ENCODE results near the gene RTP3.

RTP3 gene

GRCh38 chr3:46498916-46499519 lies 1.2 kb downstream of the RTP3 start:
- no peaks in the 10 kb centered on the region for H3K79me2 ChIP-seq (ENCODE audit: control insufficient read depth, insufficient read depth, low read length, poor library complexity)
- no peaks in the 10 kb centered on the region for H3K36me3 ChIP-seq (ENCODE audit: control insufficient read depth in 1 of 2, insufficient read depth in 2 of 2, low read length in 2 of 2)
- no peaks in the 10 kb centered on the region for H3K27me3 ChIP-seq (ENCODE audit: insufficient read depth, low read length)
- no peak overlapping the region for H3K18ac ChIP-seq (ENCODE audit: low read length)
- H3K4ac ChIP-seq (ENCODE audit: low read depth, low read length): no peak overlapping the region
- WGBS (ENCODE audit: extremely low coverage, insufficient coverage, insufficient read length): no CpG with 5 or more reads among the region's 6 CpGs
- H3K27ac ChIP-seq (ENCODE audit: low read depth, low read length): no peak overlapping the region
- H4K8ac ChIP-seq (ENCODE audit: low read depth, low read length): no peak overlapping the region
- no peak overlapping the region for H3K23ac ChIP-seq (ENCODE audit: low read length)
- no peak overlapping the region for H3K9ac ChIP-seq (ENCODE audit: low read length)
- H2BK12ac ChIP-seq (ENCODE audit: low read length): peak overlapping the region; percentile 3
- no peak overlapping the region for H2BK120ac ChIP-seq (ENCODE audit: insufficient read depth, low read length, poor library complexity)
- H2BK5ac ChIP-seq (ENCODE audit: low read depth, low read length, poor library complexity): no peak overlapping the region
- H4K12ac ChIP-seq (ENCODE audit: low read depth, low read length): no peak overlapping the region
- peaks cover 8% of the 10 kb centered on the region for H3K79me1 ChIP-seq (ENCODE audit: low read length)
- H3K9me3 ChIP-seq (ENCODE audit: insufficient read depth, low read depth, low read length): no peaks in the 10 kb centered on the region
- peaks cover 6 to 13% of the 10 kb centered on the region in 2 experiments for H3K4me1 ChIP-seq (ENCODE audit: control insufficient read depth in 1 of 2, insufficient read depth in 2 of 2, low read length in 2 of 2)
- H3K4me2 ChIP-seq (ENCODE audit: low read length): no peak overlapping the region
- H3K4me3 ChIP-seq (ENCODE audit: low read depth, low read length): no peak overlapping the region
- DNase-seq: no peak
- H3K14ac ChIP-seq (ENCODE audit: low read length): peak overlapping the region; percentile 16
- H2AFZ ChIP-seq (ENCODE audit: insufficient read depth, low read length, poor library complexity): no peak overlapping the region
- H2AK5ac ChIP-seq (ENCODE audit: low read length): no peak overlapping the region
- H4K91ac ChIP-seq (ENCODE audit: low read depth, low read length): peak overlapping the region; percentile 5

DNA sequence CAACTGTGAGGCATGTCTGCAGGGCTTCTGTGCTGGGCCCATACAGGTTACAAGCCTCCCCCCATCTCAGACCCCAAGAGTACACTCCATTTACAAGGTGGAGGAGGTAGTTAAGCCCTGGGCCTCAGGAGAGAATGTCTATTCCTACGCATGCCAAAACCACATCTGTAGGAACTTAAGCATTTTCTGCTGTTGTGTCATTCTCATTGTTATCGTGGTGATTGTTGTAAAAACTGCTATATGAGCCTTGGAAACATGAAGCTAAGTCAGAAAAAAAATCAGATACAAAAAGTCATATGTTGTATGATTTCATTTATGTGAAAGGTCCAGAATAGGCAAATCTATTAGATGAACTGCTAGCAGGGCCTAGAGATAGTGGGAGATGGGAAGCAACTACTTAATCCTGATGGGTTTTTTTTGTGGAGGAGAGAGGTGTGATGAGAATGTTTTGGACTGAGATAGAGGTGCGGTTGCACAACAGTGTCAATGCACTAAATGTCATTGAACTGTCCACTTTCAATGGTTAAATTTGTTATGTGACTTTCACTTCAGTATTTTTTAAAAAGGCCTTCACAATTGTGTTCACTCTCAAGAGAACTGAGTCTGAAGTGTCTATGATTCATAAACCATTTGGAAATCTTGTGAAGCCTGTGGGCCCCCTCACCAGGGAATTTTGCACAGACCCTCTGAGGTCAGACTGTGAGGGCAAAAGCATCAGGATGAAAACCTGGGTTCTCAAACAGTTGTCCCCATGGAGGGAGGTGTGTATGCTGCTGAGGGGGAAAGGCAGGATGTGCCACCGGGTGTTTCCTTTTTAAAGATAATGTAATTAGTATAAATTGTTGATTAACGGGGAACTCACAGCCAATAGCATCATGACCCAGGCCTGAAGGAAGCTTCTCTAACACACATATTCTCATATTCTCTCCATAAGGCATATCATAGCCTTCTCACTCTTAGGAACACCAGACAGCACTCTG lies 3.2 kb downstream of the RTP3 start:
- Histone ChIP-seq H2BK5ac (ENCODE audit: low read depth, low read length, poor library complexity) (no peak overlapping the region), H2BK12ac (ENCODE audit: low read length) (no peak overlapping the region), H3K14ac (ENCODE audit: low read length) (no peak overlapping the region), H2AFZ (ENCODE audit: insufficient read depth, low read length, poor library complexity) (no peak overlapping the region), H3K4me3 (ENCODE audit: low read depth, low read length) (no peak overlapping the region), H3K18ac (ENCODE audit: low read length) (no peak overlapping the region), H4K8ac (ENCODE audit: low read depth, low read length) (no peak overlapping the region), H3K9me3 (ENCODE audit: insufficient read depth, low read depth, low read length) (no peaks in the 10 kb centered on the region), H4K12ac (ENCODE audit: low read depth, low read length) (no peak overlapping the region), H3K4ac (ENCODE audit: low read depth, low read length) (no peak overlapping the region), H4K91ac (ENCODE audit: low read depth, low read length) (no peak overlapping the region), H3K79me2 (ENCODE audit: control insufficient read depth, insufficient read depth, low read length, poor library complexity) (no peaks in the 10 kb centered on the region), H3K36me3 (ENCODE audit: control insufficient read depth in 1 of 2, insufficient read depth in 2 of 2, low read length in 2 of 2) (no peaks in the 10 kb centered on the region), H2AK5ac (ENCODE audit: low read length) (no peak overlapping the region), H3K79me1 (ENCODE audit: low read length) (peaks cover 6% of the 10 kb centered on the region), H3K27me3 (ENCODE audit: insufficient read depth, low read length) (no peaks in the 10 kb centered on the region), H3K27ac (ENCODE audit: low read depth, low read length) (no peak overlapping the region), H3K23ac (ENCODE audit: low read length) (no peak overlapping the region), H2BK120ac (ENCODE audit: insufficient read depth, low read length, poor library complexity) (no peak overlapping the region), H3K4me1 (ENCODE audit: control insufficient read depth in 1 of 2, insufficient read depth in 2 of 2, low read length in 2 of 2) (peaks cover 6 to 9% of the 10 kb centered on the region in 2 experiments), H3K9ac (ENCODE audit: low read length) (no peak overlapping the region), H3K4me2 (ENCODE audit: low read length) (no peak overlapping the region)
- peak in 1 of 2 donors; percentile 18 for DNase-seq
- no CpG with 5 or more reads among the region's 5 CpGs for WGBS (ENCODE audit: extremely low coverage, insufficient coverage, insufficient read length)

GRCh38 chr3:46501702-46502101 lies 3.9 kb downstream of the RTP3 start:
- H3K4me1 ChIP-seq (ENCODE audit: control insufficient read depth in 1 of 2, insufficient read depth in 2 of 2, low read length in 2 of 2): peaks cover 6 to 9% of the 10 kb centered on the region in 2 experiments
- H2BK12ac ChIP-seq (ENCODE audit: low read length): no peak overlapping the region
- H3K4me3 ChIP-seq (ENCODE audit: low read depth, low read length): no peak overlapping the region
- H3K79me1 ChIP-seq (ENCODE audit: low read length): peaks cover 6% of the 10 kb centered on the region
- H3K4ac ChIP-seq (ENCODE audit: low read depth, low read length): no peak overlapping the region
- H4K8ac ChIP-seq (ENCODE audit: low read depth, low read length): no peak overlapping the region
- no peak overlapping the region for H2AFZ ChIP-seq (ENCODE audit: insufficient read depth, low read length, poor library complexity)
- H3K27ac ChIP-seq (ENCODE audit: low read depth, low read length): no peak overlapping the region
- H2AK5ac ChIP-seq (ENCODE audit: low read length): no peak overlapping the region
- no peaks in the 10 kb centered on the region for H3K79me2 ChIP-seq (ENCODE audit: control insufficient read depth, insufficient read depth, low read length, poor library complexity)
- H2BK120ac ChIP-seq (ENCODE audit: insufficient read depth, low read length, poor library complexity): no peak overlapping the region
- no peak overlapping the region for H4K91ac ChIP-seq (ENCODE audit: low read depth, low read length)
- DNase-seq: no peak
- no peak overlapping the region for H3K23ac ChIP-seq (ENCODE audit: low read length)
- H3K9me3 ChIP-seq (ENCODE audit: insufficient read depth, low read depth, low read length): no peaks in the 10 kb centered on the region
- H3K4me2 ChIP-seq (ENCODE audit: low read length): no peak overlapping the region
- H3K27me3 ChIP-seq (ENCODE audit: insufficient read depth, low read length): no peaks in the 10 kb centered on the region
- no CpG with 5 or more reads among the region's 4 CpGs for WGBS (ENCODE audit: extremely low coverage, insufficient coverage, insufficient read length)
- H2BK5ac ChIP-seq (ENCODE audit: low read depth, low read length, poor library complexity): no peak overlapping the region
- H3K36me3 ChIP-seq (ENCODE audit: control insufficient read depth in 1 of 2, insufficient read depth in 2 of 2, low read length in 2 of 2): no peaks in the 10 kb centered on the region
- H4K12ac ChIP-seq (ENCODE audit: low read depth, low read length): no peak overlapping the region
- no peak overlapping the region for H3K9ac ChIP-seq (ENCODE audit: low read length)
- H3K14ac ChIP-seq (ENCODE audit: low read length): no peak overlapping the region
- H3K18ac ChIP-seq (ENCODE audit: low read length): no peak overlapping the region

DNA sequence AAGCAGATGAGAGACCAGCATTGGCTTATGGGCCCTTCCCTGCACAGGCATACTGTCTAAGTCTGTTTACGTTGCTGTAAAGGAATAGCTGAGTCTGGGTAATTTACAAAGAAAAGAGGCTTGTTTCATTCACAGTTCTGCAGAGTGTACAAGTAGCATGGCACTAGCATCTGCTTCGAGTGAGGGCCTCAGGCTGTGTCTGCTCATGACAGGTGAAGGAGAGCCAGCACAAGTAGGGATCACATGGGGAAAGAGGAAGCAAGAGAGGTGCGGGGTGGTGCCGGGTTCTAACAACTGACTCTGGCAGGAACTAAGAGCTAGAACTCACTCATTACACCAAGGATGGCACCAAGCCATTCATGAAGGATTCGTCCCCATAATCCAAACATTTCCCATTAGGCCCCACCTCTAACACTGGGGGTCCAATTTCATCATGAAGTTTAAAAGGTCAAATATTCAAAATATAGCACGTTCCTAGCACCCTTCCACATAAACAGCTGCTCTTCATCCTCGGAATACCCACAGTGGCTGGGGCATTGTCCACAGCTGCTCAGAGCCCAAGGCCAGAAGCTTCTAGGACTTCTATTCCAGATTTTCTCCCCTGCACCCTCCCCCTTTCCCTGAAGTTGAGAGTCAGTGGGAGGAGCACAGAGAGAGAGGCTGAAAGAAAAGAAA lies 5.6 kb downstream of the RTP3 start:
- Histone ChIP-seq H3K27me3 (ENCODE audit: insufficient read depth, low read length) (no peaks in the 10 kb centered on the region), H3K4ac (ENCODE audit: low read depth, low read length) (no peak overlapping the region), H3K79me1 (ENCODE audit: low read length) (peaks cover under 1% of the 10 kb centered on the region), H3K4me2 (ENCODE audit: low read length) (no peak overlapping the region), H2BK5ac (ENCODE audit: low read depth, low read length, poor library complexity) (no peak overlapping the region), H2AFZ (ENCODE audit: insufficient read depth, low read length, poor library complexity) (no peak overlapping the region), H2BK12ac (ENCODE audit: low read length) (no peak overlapping the region), H3K79me2 (ENCODE audit: control insufficient read depth, insufficient read depth, low read length, poor library complexity) (no peaks in the 10 kb centered on the region), H3K4me3 (ENCODE audit: low read depth, low read length) (no peak overlapping the region), H3K9me3 (ENCODE audit: insufficient read depth, low read depth, low read length) (no peaks in the 10 kb centered on the region), H4K8ac (ENCODE audit: low read depth, low read length) (no peak overlapping the region), H3K14ac (ENCODE audit: low read length) (no peak overlapping the region), H2BK120ac (ENCODE audit: insufficient read depth, low read length, poor library complexity) (no peak overlapping the region), H3K27ac (ENCODE audit: low read depth, low read length) (no peak overlapping the region), H4K12ac (ENCODE audit: low read depth, low read length) (no peak overlapping the region), H3K23ac (ENCODE audit: low read length) (no peak overlapping the region), H4K91ac (ENCODE audit: low read depth, low read length) (no peak overlapping the region), H2AK5ac (ENCODE audit: low read length) (no peak overlapping the region), H3K18ac (ENCODE audit: low read length) (no peak overlapping the region), H3K36me3 (ENCODE audit: control insufficient read depth in 1 of 2, insufficient read depth in 2 of 2, low read length in 2 of 2) (no peaks in the 10 kb centered on the region), H3K9ac (ENCODE audit: low read length) (no peak overlapping the region), H3K4me1 (ENCODE audit: control insufficient read depth in 1 of 2, insufficient read depth in 2 of 2, low read length in 2 of 2) (peaks cover 2 to 3% of the 10 kb centered on the region in 2 experiments)
- WGBS (ENCODE audit: extremely low coverage, insufficient coverage, insufficient read length): no CpG with 5 or more reads among the region's 7 CpGs
- no peak for DNase-seq
